Measurements from ENCODE around the gene ITGAV.

- TF ChIP-seq POLR2A (IDR thresholded peaks at IDR 0.05): no peak
- TF ChIP-seq, protein P1, sequence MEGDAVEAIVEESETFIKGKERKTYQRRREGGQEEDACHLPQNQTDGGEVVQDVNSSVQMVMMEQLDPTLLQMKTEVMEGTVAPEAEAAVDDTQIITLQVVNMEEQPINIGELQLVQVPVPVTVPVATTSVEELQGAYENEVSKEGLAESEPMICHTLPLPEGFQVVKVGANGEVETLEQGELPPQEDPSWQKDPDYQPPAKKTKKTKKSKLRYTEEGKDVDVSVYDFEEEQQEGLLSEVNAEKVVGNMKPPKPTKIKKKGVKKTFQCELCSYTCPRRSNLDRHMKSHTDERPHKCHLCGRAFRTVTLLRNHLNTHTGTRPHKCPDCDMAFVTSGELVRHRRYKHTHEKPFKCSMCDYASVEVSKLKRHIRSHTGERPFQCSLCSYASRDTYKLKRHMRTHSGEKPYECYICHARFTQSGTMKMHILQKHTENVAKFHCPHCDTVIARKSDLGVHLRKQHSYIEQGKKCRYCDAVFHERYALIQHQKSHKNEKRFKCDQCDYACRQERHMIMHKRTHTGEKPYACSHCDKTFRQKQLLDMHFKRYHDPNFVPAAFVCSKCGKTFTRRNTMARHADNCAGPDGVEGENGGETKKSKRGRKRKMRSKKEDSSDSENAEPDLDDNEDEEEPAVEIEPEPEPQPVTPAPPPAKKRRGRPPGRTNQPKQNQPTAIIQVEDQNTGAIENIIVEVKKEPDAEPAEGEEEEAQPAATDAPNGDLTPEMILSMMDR (IDR thresholded peaks at IDR 0.05): no peak
- TF ChIP-seq POLR2AphosphoS5 (IDR thresholded peaks at IDR 0.05): no peak
- no peak for TF ChIP-seq EP300 (IDR thresholded peaks at IDR 0.05; ENCODE audit: low read depth)
Observed at GRCh38 chr2:186645999-186646398, 56.1 kb downstream of the ITGAV start.
